ENCODE measurements around the gene PPM1K. TPM values are rescaled to one million over a fixed set of nuclear protein-coding genes. Genes with fewer than 3 reads are reported as not detected.

Gene PPM1K
- total and polyA plus RNA-seq, 9 of the 15 experiments (the other 6 are each of a cell fraction or from before 2014, with no cell fraction given) = 8.2 to 18.0 (median 10.5) TPM

DNA sequence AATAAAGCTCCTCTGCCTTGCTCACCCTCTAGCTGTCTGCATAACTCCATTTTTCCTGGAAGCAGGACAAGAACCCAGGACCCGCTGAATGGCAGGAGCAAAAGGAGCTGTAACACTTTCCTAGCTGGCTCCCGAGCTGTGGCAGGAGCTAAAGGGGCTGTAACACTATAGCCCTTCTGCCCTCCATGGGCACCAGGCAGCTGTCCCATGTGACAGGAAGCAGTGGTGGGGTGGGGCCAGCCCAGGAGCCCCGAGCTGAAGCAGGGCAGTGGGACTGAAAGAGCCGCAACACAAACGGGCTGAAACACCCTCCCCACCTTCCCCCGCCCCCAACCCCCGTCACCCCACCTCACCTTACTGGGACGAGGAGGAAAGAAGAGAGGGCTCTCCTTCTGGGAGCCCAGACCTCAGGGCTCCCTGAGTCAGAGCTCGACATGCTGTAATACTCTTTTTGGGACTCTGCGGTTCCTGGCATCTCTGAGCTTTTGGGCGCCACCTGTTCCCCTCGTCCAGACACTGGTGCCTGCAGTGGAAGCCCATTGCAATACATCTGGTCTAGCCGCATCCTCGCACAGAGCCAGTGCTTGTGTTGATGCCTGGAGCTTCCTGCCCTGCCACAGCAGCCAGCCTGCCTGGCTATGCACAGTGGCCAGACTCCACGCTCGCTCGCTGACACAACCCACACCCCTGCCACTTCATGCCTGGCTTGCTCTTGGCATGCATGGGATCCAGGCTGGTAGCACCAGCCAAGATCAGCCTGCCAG lies 39.4 kb downstream of the PPM1K start:
- Histone ChIP-seq H4K20me1 (replicated peaks; ENCODE audit: control insufficient read depth, insufficient read depth, low read length) (no peaks in the 10 kb centered on the region), H3K9ac (ENCODE audit: insufficient read depth in 1 of 2, low read depth in 2 of 2, low read length in 2 of 2) (peak overlapping the region in 1 of 2 experiments; percentile 45; a peak in 1 of 4 replicates), H3K9me3 (replicated peaks; ENCODE audit: control insufficient read depth, insufficient read depth, low read depth, low read length) (no peaks in the 10 kb centered on the region), H3K27me3 (ENCODE audit: control insufficient read depth in 2 of 2, insufficient read depth in 2 of 2, low read length in 2 of 2) (peaks cover 0 to 4% of the 10 kb centered on the region in 2 experiments; a peak in 1 of 5 replicates), H3K4me1 (replicated peaks in 1 of 2; ENCODE audit: control insufficient read depth in 2 of 2, insufficient read depth in 2 of 2, low read length in 2 of 2) (peaks cover 0 to 14% of the 10 kb centered on the region in 2 experiments; a peak in 2 of 5 replicates), H3K36me3 (ENCODE audit: control insufficient read depth, insufficient read depth, low read length) (no peaks in the 10 kb centered on the region), H3K4me3 (no peak overlapping the region), H2AFZ (ENCODE audit: low read depth, low read length) (peak overlapping the region; percentile 87), H3K79me2 (ENCODE audit: control insufficient read depth, insufficient read depth, low read length) (no peaks in the 10 kb centered on the region), H3K4me2 (ENCODE audit: insufficient read depth, low read length) (peak overlapping the region; percentile 59), H3K9me1 (ENCODE audit: control insufficient read depth, insufficient read depth, low read length) (no peaks in the 10 kb centered on the region), H3K27ac (ENCODE audit: extremely low read depth, low read depth, low read length) (no peak overlapping the region)
- in situ Hi-C loops (cut with MboI) = no loop called here
- TF ChIP-seq, protein P1, sequence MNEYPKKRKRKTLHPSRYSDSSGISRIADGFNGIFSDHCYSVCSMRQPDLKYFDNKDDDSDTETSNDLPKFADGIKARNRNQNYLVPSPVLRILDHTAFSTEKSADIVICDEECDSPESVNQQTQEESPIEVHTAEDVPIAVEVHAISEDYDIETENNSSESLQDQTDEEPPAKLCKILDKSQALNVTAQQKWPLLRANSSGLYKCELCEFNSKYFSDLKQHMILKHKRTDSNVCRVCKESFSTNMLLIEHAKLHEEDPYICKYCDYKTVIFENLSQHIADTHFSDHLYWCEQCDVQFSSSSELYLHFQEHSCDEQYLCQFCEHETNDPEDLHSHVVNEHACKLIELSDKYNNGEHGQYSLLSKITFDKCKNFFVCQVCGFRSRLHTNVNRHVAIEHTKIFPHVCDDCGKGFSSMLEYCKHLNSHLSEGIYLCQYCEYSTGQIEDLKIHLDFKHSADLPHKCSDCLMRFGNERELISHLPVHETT (CRISPR knock-in tag; conservative IDR thresholded peaks at IDR 0.05 in 1 of 2, IDR thresholded peaks at IDR 0.05 in 1 of 2) = no peak
- TF ChIP-seq GABPA (tag; conservative IDR thresholded peaks at IDR 0.05; ENCODE audit: low read depth) = 0 out of 2 replicates have a peak, but pooled peaks have one; percentile 23
- no peak for TF ChIP-seq ZNF561 (CRISPR knock-in tag; conservative IDR thresholded peaks at IDR 0.05)
- TF ChIP-seq, protein P2, sequence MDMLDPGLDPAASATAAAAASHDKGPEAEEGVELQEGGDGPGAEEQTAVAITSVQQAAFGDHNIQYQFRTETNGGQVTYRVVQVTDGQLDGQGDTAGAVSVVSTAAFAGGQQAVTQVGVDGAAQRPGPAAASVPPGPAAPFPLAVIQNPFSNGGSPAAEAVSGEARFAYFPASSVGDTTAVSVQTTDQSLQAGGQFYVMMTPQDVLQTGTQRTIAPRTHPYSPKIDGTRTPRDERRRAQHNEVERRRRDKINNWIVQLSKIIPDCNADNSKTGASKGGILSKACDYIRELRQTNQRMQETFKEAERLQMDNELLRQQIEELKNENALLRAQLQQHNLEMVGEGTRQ (CRISPR knock-in tag; IDR thresholded peaks at IDR 0.05) = peak; percentile 30; the same call in 1 of the 2 replicates
- no peak for TF ChIP-seq THRB (CRISPR knock-in tag; conservative IDR thresholded peaks at IDR 0.05)
- peak; percentile 67 for ATAC-seq
- intact Hi-C loops (cut with micrococcal nuclease) = no loop called here
- no peak for FAIRE-seq
- 19% methylated on average over 15 of the region's 17 CpGs for WGBS (ENCODE audit: insufficient coverage, low coverage, missing lambda C conversion rate)
- ChIA-PET POLR2A (interaction anchor here (0.6 to 1.0 kb wide), 2 partner anchors 11 to 39 kb away, joined by 3 read pairs; no protein-coding TSS in a partner anchor), CTCF (ENCODE audit: low intra/inter-chr PET ratio) (no interaction called here)
- DNase-seq (ENCODE audit: extremely low read depth in 1 of 4, low spot score in 3 of 4) = peak in 1 of 4 experiments; percentile 3
- no TSS peak for BruUV-seq (replicated peaks)
